ENCODE measurements around the gene SPRN.
"Not testable (repeated sequence)": the region's sequence is repeated elsewhere in the genome, so short reads cannot be mapped to it uniquely, and the experiment has no call there.

SPRN gene

DNA sequence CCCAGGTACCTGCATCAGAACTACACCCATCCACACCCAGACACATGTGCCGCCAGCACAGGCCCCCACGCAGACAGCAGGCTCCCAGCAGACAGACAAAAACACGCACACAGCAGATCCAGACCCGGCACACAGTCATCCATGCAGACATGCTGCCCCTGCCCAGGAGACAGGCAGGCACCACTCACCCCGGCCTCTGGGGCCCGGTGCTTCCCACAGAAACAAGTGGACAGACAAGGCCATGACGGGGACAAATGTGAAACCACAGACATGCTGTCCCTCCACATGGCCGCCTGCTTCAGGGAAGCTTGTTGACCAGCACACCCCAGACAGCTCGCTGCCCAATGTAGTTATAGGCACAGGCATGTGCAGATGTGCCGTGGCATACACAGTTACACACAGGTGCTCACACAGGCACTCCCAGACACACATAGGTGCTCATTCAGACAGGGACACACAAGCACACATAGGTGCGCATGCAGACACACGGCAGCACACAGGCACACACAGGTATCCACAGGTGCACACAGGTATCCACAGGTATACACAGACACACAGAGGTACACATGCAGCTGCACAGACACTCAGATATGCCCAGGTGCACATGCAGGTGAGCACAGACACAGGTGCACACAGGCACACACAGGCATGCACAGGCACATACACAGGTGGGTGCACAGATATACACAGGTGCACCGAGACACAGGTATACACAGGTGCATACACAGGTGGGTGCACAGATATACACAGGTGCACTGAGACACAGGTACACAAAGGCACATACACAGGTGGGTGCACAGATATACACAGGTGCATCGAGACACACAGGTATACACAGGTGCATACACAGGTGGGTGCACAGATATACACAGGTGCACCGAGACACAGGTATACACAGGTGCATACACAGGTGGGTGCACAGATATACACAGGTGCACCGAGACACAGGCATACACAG lies 18.8 kb upstream of the SPRN start:
- Histone ChIP-seq H3K4me3 (no peak overlapping the region), H3K27ac (no peak overlapping the region)
- peak; percentile 54 for DNase-seq (ENCODE audit: low spot score)
- TF ChIP-seq, protein P1, sequence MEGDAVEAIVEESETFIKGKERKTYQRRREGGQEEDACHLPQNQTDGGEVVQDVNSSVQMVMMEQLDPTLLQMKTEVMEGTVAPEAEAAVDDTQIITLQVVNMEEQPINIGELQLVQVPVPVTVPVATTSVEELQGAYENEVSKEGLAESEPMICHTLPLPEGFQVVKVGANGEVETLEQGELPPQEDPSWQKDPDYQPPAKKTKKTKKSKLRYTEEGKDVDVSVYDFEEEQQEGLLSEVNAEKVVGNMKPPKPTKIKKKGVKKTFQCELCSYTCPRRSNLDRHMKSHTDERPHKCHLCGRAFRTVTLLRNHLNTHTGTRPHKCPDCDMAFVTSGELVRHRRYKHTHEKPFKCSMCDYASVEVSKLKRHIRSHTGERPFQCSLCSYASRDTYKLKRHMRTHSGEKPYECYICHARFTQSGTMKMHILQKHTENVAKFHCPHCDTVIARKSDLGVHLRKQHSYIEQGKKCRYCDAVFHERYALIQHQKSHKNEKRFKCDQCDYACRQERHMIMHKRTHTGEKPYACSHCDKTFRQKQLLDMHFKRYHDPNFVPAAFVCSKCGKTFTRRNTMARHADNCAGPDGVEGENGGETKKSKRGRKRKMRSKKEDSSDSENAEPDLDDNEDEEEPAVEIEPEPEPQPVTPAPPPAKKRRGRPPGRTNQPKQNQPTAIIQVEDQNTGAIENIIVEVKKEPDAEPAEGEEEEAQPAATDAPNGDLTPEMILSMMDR (IDR thresholded peaks at IDR 0.05), result no peak

GRCh38 chr10:133442191-133442966 lies 18.0 kb upstream of the SPRN start:
- H3K27ac ChIP-seq, result no peak overlapping the region
- DNase-seq (ENCODE audit: low spot score), result peak; percentile 60

GRCh38 chr10:133441780-133442179 lies 17.4 kb upstream of the SPRN start:
- DNase-seq (ENCODE audit: low spot score), result peak; percentile 65
- H3K27ac ChIP-seq, result no peak overlapping the region
- TF ChIP-seq, protein P1 (IDR thresholded peaks at IDR 0.05), result no peak
- H3K4me3 ChIP-seq, result no peak overlapping the region

More at GRCh38 chr10:133442191-133442966, 18.0 kb upstream of the SPRN start:
- TF ChIP-seq, protein P1 (IDR thresholded peaks at IDR 0.05), result no peak
- H3K4me3 ChIP-seq, result no peak overlapping the region

DNA sequence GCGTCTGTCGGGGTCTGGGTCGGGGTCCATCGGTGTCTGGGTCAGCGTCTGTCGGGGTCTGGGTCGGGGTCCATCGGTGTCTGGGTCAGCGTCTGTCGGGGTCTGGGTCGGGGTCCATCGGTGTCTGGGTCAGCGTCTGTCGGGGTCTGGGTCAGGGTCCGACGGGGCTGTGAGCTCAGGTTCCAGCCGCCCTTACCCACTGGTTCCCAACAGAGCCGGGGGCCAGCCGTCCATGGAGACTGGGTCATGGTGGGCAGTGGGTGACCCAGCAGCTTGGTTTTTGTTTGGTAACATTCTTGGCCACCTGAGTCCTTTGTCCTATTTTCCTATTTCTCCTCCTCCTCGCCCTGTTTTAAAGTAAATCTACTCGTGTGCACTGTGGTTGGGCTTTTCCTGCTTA lies 16.9 kb upstream of the SPRN start:
- H3K27ac ChIP-seq; H3K4me3 ChIP-seq; DNase-seq (ENCODE audit: low spot score): not testable (repeated sequence)

- Histone ChIP-seq H3K4me3 (no peak overlapping the region), H3K27ac (no peak overlapping the region)
- peak; percentile 58 for DNase-seq (ENCODE audit: low spot score)
- TF ChIP-seq, protein P1 (IDR thresholded peaks at IDR 0.05), result no peak
Measured at GRCh38 chr10:133440633-133441285, 16.3 kb upstream of the SPRN start.

- no peak for DNase-seq (ENCODE audit: low spot score)
- TF ChIP-seq, protein P1 (IDR thresholded peaks at IDR 0.05), result no peak
- Histone ChIP-seq H3K27ac (no peak overlapping the region), H3K4me3 (no peak overlapping the region)
Measured at GRCh38 chr10:133439517-133440461, 15.4 kb upstream of the SPRN start.
